Stimulated activated CD4-positive, alpha-beta T cell treated with anti-CD3 and anti-CD28 coated beads, Interleukin-2, amount 100 ng/mL, for 24 hours (primary cell): Measurements from ENCODE around the gene PCSK5.
"Not testable (repeated sequence)": the region's sequence is repeated elsewhere in the genome, so short reads cannot be mapped to it uniquely, and the experiment has no call there.

Experiments used
- DNase-seq, 2 donors: peaks; one replicate each; pipeline ENCODE4 v3.0.0-alpha.2; 2020

PCSK5 gene

GRCh38 chr9:75891277-75891741 is 836 bp downstream of the PCSK5 start:
- DNase-seq, result peak; percentile 50

GRCh38 chr9:75891771-75892215 is 1.3 kb downstream of the PCSK5 start:
- DNase-seq, result peak in 1 of 2 donors; percentile 34

GRCh38 chr9:75892216-75892911 is 1.9 kb downstream of the PCSK5 start:
- DNase-seq, result peak; percentile 36 to 55

GRCh38 chr9:75893106-75893505 is 2.6 kb downstream of the PCSK5 start:
- DNase-seq, result no peak

GRCh38 chr9:75894566-75894965 is 4.1 kb downstream of the PCSK5 start:
- no peak for DNase-seq

GRCh38 chr9:75895112-75895511 is 4.6 kb downstream of the PCSK5 start:
- DNase-seq, result no peak

- no peak for DNase-seq
These were observed 5.7 kb downstream of the PCSK5 start for GRCh38 chr9:75896193-75896592.

GRCh38 chr9:75900893-75901524 is 10.5 kb downstream of the PCSK5 start:
- not testable (repeated sequence) for DNase-seq

- DNase-seq, result no peak
These were observed 13.4 kb downstream of the PCSK5 start for GRCh38 chr9:75903785-75904360.

- DNase-seq, result no peak
These were observed 13.9 kb downstream of the PCSK5 start for GRCh38 chr9:75904364-75904763.

GRCh38 chr9:75906531-75906930 is 16.1 kb downstream of the PCSK5 start:
- DNase-seq, result no peak

- DNase-seq, result no peak
These were observed 16.9 kb downstream of the PCSK5 start for GRCh38 chr9:75907329-75907728.

GRCh38 chr9:75907923-75908322 is 17.4 kb downstream of the PCSK5 start:
- DNase-seq, result no peak

- DNase-seq, result no peak
These were observed 19.3 kb downstream of the PCSK5 start for GRCh38 chr9:75909776-75910175.

- DNase-seq, result no peak
These were observed 20.3 kb downstream of the PCSK5 start for GRCh38 chr9:75910731-75911130.

GRCh38 chr9:75911390-75911789 is 20.9 kb downstream of the PCSK5 start:
- peak in 1 of 2 donors; percentile 10 for DNase-seq

- DNase-seq, result no peak
These were observed 22.5 kb downstream of the PCSK5 start for GRCh38 chr9:75912951-75913350.

- no peak for DNase-seq
These were observed 23.5 kb downstream of the PCSK5 start for GRCh38 chr9:75914002-75914401.

GRCh38 chr9:75914883-75915452 is 24.5 kb downstream of the PCSK5 start:
- DNase-seq, result no peak

GRCh38 chr9:75918154-75918553 is 27.7 kb downstream of the PCSK5 start:
- no peak for DNase-seq

- no peak for DNase-seq
These were observed 28.4 kb downstream of the PCSK5 start for GRCh38 chr9:75918909-75919308.

GRCh38 chr9:75921391-75922127 is 31.1 kb downstream of the PCSK5 start:
- no peak for DNase-seq

- DNase-seq, result no peak
These were observed 35.9 kb downstream of the PCSK5 start for GRCh38 chr9:75926385-75926784.
